NCI-H1092 treated with DMSO at 0.1 percent for 48 hours (cell line): ENCODE results near the gene NPPC.
A peak's percentile ranks its signal among the peaks of the same experiment; 100 is the strongest.
"Not testable (repeated sequence)": the region's sequence is repeated elsewhere in the genome, so short reads cannot be mapped to it uniquely, and the experiment has no call there.

Source experiments
- DNase-seq: peaks from one replicate; lab custom pipeline; 2025; lab: John Stamatoyannopoulos, UW

The NPPC gene

DNA sequence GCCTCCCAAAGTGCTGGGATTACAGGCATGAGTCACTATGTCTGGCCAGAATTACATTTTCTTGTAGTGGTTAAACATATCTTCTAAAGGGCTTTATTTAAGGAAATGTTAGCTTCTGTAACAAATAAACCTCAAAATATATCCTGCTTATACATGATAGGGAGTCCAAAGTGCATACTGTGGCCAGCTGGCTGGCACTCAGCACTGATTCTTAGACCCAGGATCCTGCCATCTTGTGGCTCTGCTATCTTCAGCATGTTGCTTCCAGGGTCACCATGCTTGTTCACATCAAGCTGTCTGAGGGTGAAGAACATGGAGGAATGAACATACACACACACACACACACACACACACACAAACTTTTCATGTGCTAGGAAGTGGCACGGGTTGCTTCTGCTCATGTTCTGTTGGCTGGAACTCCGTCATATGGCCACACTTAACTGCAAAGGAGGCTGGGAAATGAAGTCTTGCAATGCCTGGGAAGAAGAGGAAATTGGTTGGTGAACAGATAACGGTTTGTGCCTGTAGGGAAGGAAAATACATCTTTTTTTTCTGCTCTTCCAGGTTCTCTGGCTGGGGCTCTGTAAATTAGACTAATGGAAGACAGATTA, 40.0 kb downstream of the NPPC start:
- DNase-seq, result no peak

- DNase-seq, result peak; percentile 60
Measured at GRCh38 chr2:231884438-231885140, 41.6 kb downstream of the NPPC start.

DNA sequence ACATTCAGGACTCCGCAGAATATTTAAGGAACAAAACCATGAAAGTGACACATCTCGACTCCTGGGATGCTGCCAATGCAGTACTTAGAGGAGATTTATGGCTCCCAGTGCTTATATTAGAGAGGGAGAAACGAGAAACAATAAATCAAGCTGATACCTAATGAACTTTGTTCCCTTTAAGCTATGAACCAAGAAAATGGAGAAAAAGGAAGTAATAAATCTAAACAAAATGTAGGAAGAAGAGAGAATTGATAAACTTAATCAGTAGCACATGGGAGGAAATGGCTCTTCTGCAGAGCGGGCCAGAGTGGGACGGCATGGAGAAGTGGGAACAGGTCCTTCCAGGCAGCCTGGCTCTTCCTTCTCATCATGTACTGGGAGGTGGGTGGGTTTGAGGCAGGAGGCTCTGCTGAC, 42.7 kb downstream of the NPPC start:
- no peak for DNase-seq

- no peak for DNase-seq
Measured at GRCh38 chr2:231882646-231883045, 43.5 kb downstream of the NPPC start.

DNA sequence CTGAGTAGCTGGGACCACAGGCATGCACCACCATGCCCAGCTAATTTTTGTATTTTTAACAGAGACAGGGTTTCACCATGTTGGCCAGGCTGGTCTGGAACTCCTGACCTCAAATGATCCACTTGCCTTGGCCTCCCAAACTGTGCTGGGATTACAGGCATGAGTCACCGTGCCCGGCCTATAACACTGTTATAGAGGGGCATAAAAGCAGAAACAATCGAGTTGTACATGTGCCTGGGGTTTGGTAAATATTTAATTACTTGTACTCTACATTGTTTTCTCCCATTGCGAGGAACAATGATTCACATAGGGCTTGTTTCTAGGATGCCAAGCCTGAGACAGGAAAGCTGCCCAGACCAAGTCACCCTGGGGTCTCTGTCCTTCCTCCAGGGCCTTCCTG, 45.8 kb downstream of the NPPC start:
- DNase-seq, result not testable (repeated sequence)

GRCh38 chr2:231879216-231879615, 47.0 kb downstream of the NPPC start:
- no peak for DNase-seq

DNA sequence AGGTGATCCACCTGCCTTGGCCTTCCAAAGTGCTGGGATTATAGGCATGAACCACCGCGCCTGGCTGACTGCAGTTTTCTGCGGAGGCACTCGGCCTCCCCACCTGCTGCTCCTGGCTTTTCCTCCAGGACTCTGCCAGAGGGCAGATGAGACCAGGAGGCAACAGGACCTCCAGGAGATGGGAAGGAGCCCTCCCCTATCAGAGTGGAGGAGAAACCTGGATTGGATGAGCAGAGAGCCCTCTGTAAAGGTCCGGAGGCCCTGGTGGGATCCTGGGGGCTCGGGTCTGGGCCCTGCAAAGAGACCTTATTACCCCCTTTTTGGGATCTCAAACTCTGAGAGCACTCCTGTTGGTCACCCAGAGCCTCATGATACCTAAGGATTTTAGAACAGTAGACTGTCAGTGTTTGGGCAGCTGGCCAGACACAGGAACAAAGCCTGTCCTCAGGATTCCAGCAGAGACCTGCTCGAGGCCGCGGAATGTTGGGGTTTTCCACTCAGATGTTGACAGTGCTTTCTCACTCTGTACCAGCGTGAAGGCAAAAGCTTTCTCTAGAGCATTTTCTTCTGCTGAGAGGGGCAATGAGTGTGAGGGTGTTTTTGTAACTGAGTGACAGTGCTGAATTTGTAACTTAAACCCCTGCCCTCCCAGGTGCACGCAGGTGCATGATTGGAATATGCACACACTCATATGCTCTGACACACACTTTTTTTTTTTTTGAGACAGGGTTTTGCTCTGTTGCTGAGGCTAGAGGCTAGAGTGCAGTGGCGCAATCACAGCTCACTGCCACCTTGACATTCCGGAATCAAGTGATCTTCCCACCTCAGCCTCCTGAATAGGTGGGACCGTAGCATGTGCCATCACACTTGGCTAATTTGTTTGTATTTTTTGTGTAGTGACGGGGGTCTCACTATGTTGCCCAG, 48.4 kb downstream of the NPPC start:
- no peak for DNase-seq

DNA sequence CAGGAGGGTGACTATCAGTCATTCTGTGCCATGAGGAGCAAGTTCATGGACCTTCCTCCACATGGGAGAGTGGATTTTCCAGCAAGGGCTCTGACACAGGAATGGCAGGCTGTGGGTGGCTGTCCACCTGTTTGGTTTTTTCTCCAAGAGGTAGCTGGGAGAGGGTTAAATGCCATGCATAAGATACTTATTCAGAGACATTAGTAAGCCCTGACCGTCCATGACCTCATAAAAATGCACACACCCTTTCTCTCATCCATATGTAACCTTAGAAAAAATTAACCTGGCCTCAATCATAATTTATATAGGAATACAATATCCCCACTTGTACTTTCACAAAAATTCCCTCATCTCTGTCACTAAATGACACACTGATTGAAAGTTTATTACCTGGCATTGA, 51.3 kb downstream of the NPPC start:
- DNase-seq, result no peak
